GM18870 (cell line): Measurements from ENCODE around the gene OR1A2.
"Not testable (repeated sequence)": the region's sequence is repeated elsewhere in the genome, so short reads cannot be mapped to it uniquely, and the experiment has no call there.

Source experiments
- ATAC-seq: cut with Tn5 transposase; IDR thresholded peaks from one replicate; pipeline ENCODE4 v1.9.1; 2021; ENCODE audit warnings: moderate library complexity; ENCODE audit not compliant: unreplicated experiment

The OR1A2 gene

GRCh38 chr17:3197219-3197618, at the start of gene OR1A2:
Gene OR1A2, plus strand, starts transcription at chr17:3197519. Its CDS starts 0 bp downstream, at chr17:3197519.
- no peak for ATAC-seq

- no peak for ATAC-seq
These were observed 40.1 kb upstream of the OR1A2 start for GRCh38 chr17:3157218-3157617.

- ATAC-seq, result no peak
These were observed 29.7 kb upstream of the OR1A2 start for GRCh38 chr17:3167574-3167973.

GRCh38 chr17:3189961-3190360, 7.4 kb upstream of the OR1A2 start:
- no peak for ATAC-seq

- no peak for ATAC-seq
These were observed 10.0 kb downstream of the OR1A2 start, which contains the start of gene OR1A1 for GRCh38 chr17:3207367-3207766. Gene OR1A1, plus strand, starts transcription at chr17:3207667. Its CDS starts 7,954 bp downstream, at chr17:3215621.

GRCh38 chr17:3208484-3208883, 11.2 kb downstream of the OR1A2 start:
- no peak for ATAC-seq

GRCh38 chr17:3213001-3213400, 15.7 kb downstream of the OR1A2 start:
- ATAC-seq, result no peak

- ATAC-seq, result no peak
These were observed 16.3 kb downstream of the OR1A2 start for GRCh38 chr17:3213587-3213986.

GRCh38 chr17:3219978-3220377, 22.7 kb downstream of the OR1A2 start:
- not testable (repeated sequence) for ATAC-seq

- no peak for ATAC-seq
These were observed 24.5 kb downstream of the OR1A2 start for GRCh38 chr17:3221850-3222249.

- no peak for ATAC-seq
These were observed 25.2 kb downstream of the OR1A2 start for GRCh38 chr17:3222505-3222904.

- ATAC-seq, result not testable (repeated sequence)
These were observed 27.5 kb downstream of the OR1A2 start for GRCh38 chr17:3224721-3225352.

GRCh38 chr17:3232300-3232699, 35.0 kb downstream of the OR1A2 start:
- ATAC-seq, result not testable (repeated sequence)

- ATAC-seq, result not testable (repeated sequence)
These were observed 41.4 kb downstream of the OR1A2 start for GRCh38 chr17:3238685-3239084.

- not testable (repeated sequence) for ATAC-seq
These were observed 43.7 kb downstream of the OR1A2 start for GRCh38 chr17:3241044-3241443.

GRCh38 chr17:3244841-3245240, 47.5 kb downstream of the OR1A2 start:
- ATAC-seq, result not testable (repeated sequence)
